Mucosa of rectum (tissue), 2 donors: ENCODE results near the gene SELP.

ENCODE experiments used
- H3K27ac ChIP-seq, 2 donors: one replicate each; pipeline ENCODE4 v1.7.0; 2013; ENCODE audit warnings: inconsistent platforms in 2 of 2, low read depth in 2 of 2, low read length in 2 of 2
- H3K27me3 ChIP-seq, 2 donors: one replicate each; pipeline ENCODE4 v1.7.0; 2013; ENCODE audit warnings: low read length in 2 of 2; ENCODE audit not compliant: control insufficient read depth in 2 of 2, insufficient read depth in 2 of 2
- H3K36me3 ChIP-seq, 2 donors: one replicate each; pipeline ENCODE4 v1.7.0; 2013; ENCODE audit warnings: low read length in 2 of 2; ENCODE audit not compliant: control insufficient read depth in 2 of 2, insufficient read depth in 2 of 2
- H3K4me1 ChIP-seq, 2 donors: one replicate each; pipeline ENCODE4 v1.7.0; 2013; ENCODE audit warnings: low read length in 2 of 2, mild to moderate bottlenecking in 1 of 2; ENCODE audit not compliant: control insufficient read depth in 2 of 2, insufficient read depth in 2 of 2
- H3K4me3 ChIP-seq, 2 donors: one replicate each; pipeline ENCODE4 v1.7.0; 2013; ENCODE audit warnings: low read length in 2 of 2
- H3K9ac ChIP-seq, 2 donors: one replicate each; pipeline ENCODE4 v1.7.0; 2013; ENCODE audit warnings: low read length in 2 of 2, low read depth in 1 of 2, mild to moderate bottlenecking in 1 of 2
- H3K9me3 ChIP-seq, 2 donors: one replicate each; pipeline ENCODE4 v1.7.0; 2013; ENCODE audit warnings: low read length in 2 of 2; ENCODE audit not compliant: control insufficient read depth in 2 of 2
- donor health status: healthy.
- donor health status: Normal muscosa, but diverticular disease.

The SELP gene

DNA sequence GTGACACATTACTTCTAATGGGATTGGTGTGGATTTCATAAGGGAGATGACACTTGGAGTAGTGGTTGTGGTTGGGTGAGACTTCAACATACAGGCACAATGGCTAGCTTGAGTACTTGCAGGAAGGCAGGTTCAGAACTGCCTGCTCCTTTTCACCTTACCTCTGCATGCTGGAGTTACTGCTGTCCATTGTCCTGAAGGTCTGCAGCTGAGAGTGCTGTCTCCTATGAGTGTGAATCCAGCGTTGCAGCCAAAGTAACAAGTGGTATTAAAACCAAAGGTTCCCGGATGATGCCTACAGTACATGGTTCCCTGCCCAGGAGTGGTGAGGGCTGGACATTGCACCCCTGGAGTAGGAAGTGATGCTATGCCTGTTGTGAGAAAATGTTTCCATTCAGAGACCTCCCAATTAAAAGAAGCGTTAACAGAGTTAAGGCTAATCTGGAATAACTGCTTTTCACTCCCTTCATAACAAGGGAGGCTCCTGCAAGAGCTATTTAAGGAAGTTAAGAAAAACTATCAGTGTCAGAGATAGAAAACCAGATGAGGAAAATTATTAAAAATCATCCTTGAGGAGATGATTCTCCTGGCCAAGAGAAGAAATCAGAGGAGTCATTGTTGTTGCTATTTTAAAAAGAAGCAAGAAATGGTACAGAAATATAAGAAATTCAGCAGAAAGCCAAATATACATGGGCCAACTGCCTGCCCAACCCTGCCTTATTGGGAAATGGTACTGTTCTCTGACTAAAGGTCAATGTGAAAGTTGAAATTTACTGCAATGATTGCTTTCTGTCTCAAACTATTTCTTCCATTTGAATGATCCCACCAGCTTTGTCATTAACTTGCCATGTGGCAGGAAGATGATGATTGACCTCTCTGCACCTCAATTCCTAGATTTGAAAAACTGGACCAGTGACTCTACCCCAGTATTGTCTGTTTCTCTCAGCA lies 33.9 kb downstream of the SELP start:
- Histone ChIP-seq H3K9me3 (no peaks in the 10 kb centered on the region), H3K4me1 (no peaks in the 10 kb centered on the region), H3K36me3 (no peaks in the 10 kb centered on the region), H3K27ac (no peak overlapping the region), H3K27me3 (peaks cover 0 to 2% of the 10 kb centered on the region in 2 donors), H3K4me3 (no peak overlapping the region), H3K9ac (no peak overlapping the region)

DNA sequence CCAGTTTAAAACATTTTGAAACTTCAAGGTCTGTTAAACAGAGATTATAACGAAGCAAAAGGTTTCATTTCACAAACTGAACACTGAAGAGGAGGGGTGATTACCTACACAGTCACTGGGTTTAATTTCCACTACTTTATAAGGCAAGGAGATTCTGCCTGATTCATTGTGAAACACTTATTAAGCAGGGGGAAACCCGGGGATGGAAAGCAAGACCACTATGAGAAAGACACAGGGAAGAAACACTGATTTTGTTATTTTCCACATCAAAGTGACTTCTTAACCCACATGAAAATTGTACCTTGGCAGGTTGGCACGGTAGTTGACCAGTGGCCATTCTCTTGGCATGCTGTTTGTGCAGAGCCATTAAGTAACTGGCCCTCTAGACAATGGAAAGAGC lies 35.5 kb downstream of the SELP start:
- Histone ChIP-seq H3K36me3 (no peaks in the 10 kb centered on the region), H3K27ac (no peak overlapping the region), H3K4me1 (no peaks in the 10 kb centered on the region), H3K27me3 (peaks cover 0 to 2% of the 10 kb centered on the region in 2 donors), H3K9ac (no peak overlapping the region), H3K9me3 (no peaks in the 10 kb centered on the region), H3K4me3 (no peak overlapping the region)

DNA sequence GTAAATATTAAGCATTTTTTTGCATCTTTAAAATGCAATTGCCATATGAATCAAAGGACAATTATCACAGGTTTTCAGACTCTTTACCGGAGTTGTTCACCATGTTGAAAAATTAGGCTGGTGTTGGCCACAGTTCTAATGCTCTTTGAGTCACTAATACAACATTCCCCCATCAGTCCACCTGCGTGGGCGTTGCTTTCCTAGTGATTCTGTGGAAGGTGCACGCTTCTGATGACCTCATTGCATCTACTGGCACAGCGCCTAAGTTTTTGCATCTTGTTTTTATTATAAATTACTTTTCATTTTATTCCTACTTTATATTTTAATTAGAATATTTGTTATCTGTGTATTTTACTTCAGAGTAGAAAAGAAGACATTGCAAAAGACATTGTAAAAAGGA lies 39.0 kb downstream of the SELP start:
- Histone ChIP-seq H3K9ac (no peak overlapping the region), H3K27me3 (peaks cover 0 to 2% of the 10 kb centered on the region in 2 donors), H3K4me3 (no peak overlapping the region), H3K9me3 (no peaks in the 10 kb centered on the region), H3K36me3 (no peaks in the 10 kb centered on the region), H3K27ac (no peak overlapping the region), H3K4me1 (peaks cover 6 to 8% of the 10 kb centered on the region in 2 donors)

DNA sequence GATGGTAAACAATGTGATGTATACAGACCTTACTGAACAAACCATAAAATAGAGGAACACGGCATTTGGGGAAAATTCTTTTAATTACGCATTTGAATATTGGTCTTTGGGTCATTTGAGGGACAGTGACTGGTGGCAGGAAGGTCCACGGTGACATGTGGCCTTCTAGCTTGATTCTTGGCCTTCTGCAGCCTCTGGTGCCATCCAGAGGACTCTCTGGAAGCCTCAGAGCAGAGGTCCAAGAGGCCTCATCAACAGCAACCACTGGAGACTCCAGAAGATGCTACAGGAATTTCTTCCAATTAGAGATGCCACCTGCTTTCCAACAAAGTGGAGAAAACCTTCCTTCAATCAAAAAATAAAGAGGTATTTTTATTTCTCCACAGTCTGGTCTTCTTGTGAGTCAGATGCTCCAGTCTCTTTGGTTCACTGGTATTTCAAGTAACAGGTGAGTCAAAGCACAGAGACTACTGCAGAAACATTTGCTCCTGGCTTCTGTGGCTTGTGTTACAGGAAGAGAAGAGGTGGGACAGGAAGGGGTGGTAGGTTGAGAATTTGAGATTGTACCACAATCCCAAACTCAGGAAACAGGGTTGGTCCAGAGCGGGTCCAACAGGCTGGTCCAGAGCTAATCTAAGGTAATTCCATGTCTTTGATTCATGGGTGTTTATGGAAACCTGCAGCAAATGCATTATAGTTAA lies 41.0 kb downstream of the SELP start:
- H3K36me3 ChIP-seq: no peaks in the 10 kb centered on the region
- no peak overlapping the region for H3K27ac ChIP-seq
- H3K27me3 ChIP-seq: peaks cover 0 to 2% of the 10 kb centered on the region in 2 donors
- no peak overlapping the region for H3K4me3 ChIP-seq
- H3K9me3 ChIP-seq: no peaks in the 10 kb centered on the region
- H3K4me1 ChIP-seq: peaks cover 6 to 8% of the 10 kb centered on the region in 2 donors
- no peak overlapping the region for H3K9ac ChIP-seq

DNA sequence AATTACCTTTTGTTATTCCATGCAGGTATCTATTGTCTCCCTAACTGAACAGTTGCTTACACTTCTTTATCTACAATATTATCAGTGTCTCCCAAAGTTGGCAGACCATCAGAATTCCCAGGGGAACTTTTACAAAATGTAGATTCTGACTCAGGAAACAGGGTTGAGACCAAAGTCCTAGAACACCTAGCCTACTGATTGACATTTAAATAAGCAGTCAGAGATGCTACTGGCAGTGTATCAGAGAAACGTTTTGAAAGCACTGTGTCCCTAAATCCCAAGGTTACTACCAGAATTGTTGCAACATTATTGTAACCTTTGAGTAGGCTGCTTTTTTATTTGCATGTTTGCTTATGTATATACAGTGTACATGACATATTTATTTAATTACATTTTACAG lies 41.8 kb downstream of the SELP start:
- peaks cover 0 to 2% of the 10 kb centered on the region in 2 donors for H3K27me3 ChIP-seq
- peaks cover 6 to 8% of the 10 kb centered on the region in 2 donors for H3K4me1 ChIP-seq
- no peak overlapping the region for H3K27ac ChIP-seq
- H3K36me3 ChIP-seq: no peaks in the 10 kb centered on the region
- no peak overlapping the region for H3K9ac ChIP-seq
- no peaks in the 10 kb centered on the region for H3K9me3 ChIP-seq
- H3K4me3 ChIP-seq: no peak overlapping the region

DNA sequence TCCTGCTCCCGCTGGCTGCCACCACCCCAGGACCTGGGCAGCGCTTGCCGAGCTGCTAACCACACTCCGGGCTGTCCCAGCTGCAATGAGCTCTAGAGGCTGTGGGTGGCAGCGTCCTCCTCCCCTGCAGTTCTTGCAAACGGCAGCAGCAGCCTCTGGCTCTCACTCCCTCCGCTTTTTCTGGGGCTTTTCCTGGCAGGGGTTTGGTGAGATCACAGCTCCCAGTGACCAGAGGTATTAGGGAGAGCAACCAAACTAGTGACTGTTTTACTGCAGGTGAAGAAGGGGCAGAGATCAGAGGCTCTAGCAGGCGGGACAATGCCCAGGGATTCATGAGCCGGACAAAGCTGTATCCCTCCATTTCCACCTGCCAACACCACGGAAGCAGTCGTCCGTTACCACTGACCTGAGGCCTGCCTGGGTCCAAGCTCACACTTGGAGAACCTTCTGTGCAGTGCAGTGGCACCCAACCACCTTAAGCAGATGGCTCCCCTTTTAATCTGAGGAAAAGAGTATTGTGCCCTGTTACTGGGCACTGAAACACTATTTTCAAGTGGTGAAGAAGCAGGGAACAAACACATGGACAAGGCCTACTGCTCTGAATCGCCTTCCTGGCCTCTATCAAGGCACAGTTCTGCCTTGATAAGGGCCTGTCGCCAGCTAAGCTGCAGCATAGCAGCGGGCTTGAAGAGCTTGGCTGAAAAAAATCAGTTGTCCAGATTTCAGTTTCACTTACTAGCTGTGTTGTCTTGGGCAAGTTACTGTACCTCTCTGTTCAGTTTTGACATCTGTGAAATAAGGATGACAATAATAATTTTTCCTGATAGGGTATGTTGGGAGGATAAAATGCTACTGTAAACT lies 43.3 kb downstream of the SELP start, which contains the start of gene F5:
Gene F5, minus strand, starts transcription at position 87 of the 861 bp plus-strand sequence. CDS start 95 bp downstream, outside the sequence.
- Histone ChIP-seq H3K4me3 (peak within 1 kb of the TSS; percentile 45 to 60), H3K27ac (no peak within 1 kb of the TSS), H3K9ac (peak within 1 kb of the TSS in 1 of 2 donors; percentile 33)

DNA sequence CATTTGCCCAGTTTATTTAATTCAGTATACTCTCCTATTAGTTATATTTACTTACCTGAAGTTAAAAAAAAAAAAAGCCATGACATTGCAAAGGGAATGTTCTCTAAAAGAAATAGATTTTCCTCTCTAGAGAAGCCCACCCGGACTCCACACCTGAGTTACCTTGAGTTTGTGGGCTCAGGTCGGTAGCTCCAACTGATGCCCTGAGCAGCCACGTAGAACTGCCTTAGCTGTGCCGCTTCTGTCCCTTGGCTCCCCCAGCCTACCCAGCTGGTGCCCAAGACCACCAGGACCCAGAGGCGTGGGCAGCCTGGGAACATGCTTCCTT lies 43.9 kb downstream of the SELP start:
- peaks cover 6 to 8% of the 10 kb centered on the region in 2 donors for H3K4me1 ChIP-seq
- H3K36me3 ChIP-seq: no peaks in the 10 kb centered on the region
- no peaks in the 10 kb centered on the region for H3K9me3 ChIP-seq
- peak overlapping the region in 1 of 2 donors; percentile 33 for H3K9ac ChIP-seq
- H3K4me3 ChIP-seq: peak overlapping the region; percentile 45 to 60
- H3K27ac ChIP-seq: no peak overlapping the region
- peaks cover 0 to 2% of the 10 kb centered on the region in 2 donors for H3K27me3 ChIP-seq

More for the DNA sequence above, 43.3 kb downstream of the SELP start, which contains the start of gene F5:
- peaks cover 6 to 8% of the 10 kb centered on the region in 2 donors for H3K4me1 ChIP-seq
- H3K9me3 ChIP-seq: no peaks in the 10 kb centered on the region
- H3K36me3 ChIP-seq: no peaks in the 10 kb centered on the region
- peaks cover 0 to 2% of the 10 kb centered on the region in 2 donors for H3K27me3 ChIP-seq

DNA sequence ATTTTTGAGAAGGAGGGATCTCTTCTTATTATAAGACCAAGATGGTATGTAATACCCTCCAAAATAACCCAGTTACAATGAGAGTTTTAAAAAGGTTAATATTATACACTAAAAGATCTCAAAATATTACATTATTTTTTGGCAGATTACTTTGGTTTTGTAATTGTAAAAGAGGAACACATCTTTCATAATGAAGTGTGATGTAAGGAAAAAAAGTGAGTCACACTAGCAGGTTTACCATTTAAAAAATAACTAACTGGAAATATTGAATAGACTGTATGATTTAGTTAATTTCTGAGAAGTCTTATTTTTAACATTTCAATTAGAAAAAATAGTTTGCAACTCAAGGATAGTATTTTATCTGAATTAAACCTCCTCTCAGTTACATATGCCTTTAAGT lies 44.7 kb downstream of the SELP start:
- Histone ChIP-seq H3K27me3 (peaks cover 0 to 2% of the 10 kb centered on the region in 2 donors), H3K9me3 (no peaks in the 10 kb centered on the region), H3K4me3 (no peak overlapping the region), H3K36me3 (no peaks in the 10 kb centered on the region), H3K9ac (no peak overlapping the region), H3K27ac (no peak overlapping the region), H3K4me1 (peaks cover 6 to 8% of the 10 kb centered on the region in 2 donors)

DNA sequence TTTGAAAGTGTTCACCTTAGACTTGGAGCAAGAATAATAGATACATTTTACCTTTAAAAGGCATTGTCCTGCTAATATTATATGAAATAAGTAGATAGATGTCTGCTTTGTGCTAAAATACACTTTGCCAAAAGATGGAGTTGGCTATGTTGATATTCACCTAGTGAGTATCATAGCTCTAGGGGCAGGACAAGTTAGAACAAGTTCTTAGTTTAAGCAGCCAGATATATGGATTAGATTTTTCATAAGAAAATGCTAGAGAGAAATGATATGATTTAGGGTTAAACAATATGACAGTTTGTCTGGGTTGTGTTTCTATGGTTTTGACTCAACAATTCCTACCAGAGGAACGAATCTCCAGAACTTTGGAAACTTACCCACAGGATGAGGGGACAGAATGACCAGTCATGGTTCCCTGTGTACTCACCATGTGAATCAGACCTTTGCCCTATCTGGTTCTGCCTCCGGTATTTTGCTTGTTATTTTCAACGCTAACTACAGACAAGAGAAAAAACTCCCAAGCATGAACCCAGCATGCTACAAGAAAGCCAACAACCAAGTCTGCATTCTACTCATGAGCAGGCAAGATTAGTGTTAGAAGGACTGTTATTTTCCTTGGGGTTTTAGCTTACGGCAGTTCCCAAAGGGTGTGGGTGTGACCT lies 45.3 kb downstream of the SELP start:
- no peak overlapping the region for H3K9ac ChIP-seq
- H3K27ac ChIP-seq: no peak overlapping the region
- no peak overlapping the region for H3K4me3 ChIP-seq
- H3K4me1 ChIP-seq: peaks cover 6 to 8% of the 10 kb centered on the region in 2 donors
- H3K36me3 ChIP-seq: no peaks in the 10 kb centered on the region
- peaks cover 0 to 2% of the 10 kb centered on the region in 2 donors for H3K27me3 ChIP-seq
- no peaks in the 10 kb centered on the region for H3K9me3 ChIP-seq
